ENCODE results near the gene CMIP.

DNA sequence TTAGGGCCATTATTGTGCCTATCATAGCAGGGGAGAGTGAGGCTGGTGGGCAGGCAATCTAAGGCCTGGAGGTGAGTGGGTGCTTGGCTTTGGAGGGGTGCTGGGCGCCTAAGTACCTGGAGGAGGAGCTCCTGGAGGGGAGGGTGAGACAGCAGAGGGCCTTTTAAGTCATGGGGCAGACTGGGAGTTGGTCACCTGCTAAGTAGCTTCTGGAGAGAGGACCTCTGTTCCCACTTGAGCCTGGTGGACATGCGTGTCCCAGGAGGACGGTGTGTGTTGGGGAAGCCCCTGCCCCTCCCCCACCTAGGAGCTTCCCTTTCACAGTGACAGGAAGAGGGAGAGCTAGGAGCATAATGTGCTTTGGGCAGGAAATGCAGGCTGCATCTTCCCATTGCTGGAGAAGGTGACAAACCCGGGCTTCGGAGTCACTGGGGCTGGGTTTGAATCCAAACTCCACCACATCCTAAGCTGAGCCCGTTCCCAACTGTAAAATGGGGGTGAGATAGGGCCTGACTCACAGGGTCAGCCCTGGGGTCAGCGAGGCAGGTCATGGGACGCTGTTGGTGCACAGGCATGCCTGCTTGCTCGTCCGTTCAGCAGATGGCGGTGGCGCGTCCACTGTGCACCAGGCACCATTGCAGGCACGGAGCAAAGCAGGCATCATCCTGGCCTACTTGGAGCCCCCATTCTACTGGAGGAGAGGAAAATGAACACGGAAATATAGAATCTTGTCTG is 37.9 kb downstream of the CMIP start:
- TF ChIP-seq GATA2 (IDR thresholded peaks at IDR 0.05; ENCODE audit: low read depth, low read length) (no peak), GATA3 (IDR thresholded peaks at IDR 0.05; ENCODE audit: low read depth, low read length) (no peak)

Data from SH-SY5Y (cell line).